ENCODE measurements around the gene PDXDC1.
"Not testable (repeated sequence)": the region's sequence is repeated elsewhere in the genome, so short reads cannot be mapped to it uniquely, and the experiment has no call there.

PDXDC1 gene

DNA sequence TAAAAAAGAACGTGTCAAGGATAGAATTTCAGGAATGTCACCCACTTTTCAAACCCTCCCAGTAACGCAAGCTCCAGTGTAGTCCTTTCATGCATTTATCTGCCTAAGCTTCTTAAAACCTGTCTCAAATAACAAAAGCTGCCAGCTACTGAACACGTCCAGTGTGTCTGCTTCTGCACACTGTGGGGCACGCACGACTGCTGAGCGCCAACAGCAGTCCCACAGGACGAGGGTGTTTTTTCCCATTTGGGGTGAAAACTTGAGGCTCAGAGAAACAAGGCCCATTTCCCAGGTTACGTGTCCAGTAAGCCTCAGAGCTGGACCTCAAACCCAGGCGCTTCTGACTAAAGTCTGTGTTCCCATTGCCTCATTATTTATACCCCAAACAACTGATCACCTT is 63.9 kb downstream of the PDXDC1 start:
- no peak for DNase-seq (ENCODE audit: low read depth)

DNA sequence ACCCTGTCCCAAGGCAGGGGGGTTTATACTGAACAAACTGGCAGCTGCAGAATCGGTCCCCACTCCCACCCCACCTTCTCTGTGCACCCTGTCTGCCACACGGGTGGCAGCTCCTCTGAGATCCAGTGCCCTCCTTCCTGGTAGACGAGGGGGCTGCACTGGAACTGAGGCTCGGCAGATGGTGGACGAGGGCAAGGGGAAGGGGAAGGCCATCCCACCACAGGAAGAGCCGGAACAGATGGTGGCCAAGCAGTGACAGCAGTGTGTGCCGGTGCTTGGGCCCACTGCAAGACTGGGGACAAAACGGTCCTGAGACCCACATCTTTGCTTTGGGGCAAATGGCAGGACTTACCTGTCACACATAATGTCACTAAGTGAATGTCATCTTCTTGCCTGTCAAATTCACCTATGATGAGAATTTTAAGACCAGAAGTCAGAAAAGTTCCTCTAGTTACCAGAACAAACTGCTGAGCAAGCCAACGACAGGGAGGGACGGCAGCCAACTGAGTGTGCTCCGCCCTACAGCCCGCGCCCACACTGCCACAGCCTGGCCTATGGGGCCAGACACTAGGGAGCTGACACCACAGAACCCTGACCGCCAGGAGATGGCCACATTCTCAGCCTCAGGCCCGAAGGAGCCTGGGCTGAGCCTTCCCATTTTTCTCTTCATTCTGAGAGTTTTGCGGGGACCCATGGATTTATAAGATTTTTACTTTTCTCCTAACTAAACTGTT is 66.6 kb downstream of the PDXDC1 start:
- no peak for DNase-seq (ENCODE audit: low read depth)

- DNase-seq (ENCODE audit: low read depth) = no peak
Measured at GRCh38 chr16:15043344-15043743, 68.5 kb downstream of the PDXDC1 start.

DNA sequence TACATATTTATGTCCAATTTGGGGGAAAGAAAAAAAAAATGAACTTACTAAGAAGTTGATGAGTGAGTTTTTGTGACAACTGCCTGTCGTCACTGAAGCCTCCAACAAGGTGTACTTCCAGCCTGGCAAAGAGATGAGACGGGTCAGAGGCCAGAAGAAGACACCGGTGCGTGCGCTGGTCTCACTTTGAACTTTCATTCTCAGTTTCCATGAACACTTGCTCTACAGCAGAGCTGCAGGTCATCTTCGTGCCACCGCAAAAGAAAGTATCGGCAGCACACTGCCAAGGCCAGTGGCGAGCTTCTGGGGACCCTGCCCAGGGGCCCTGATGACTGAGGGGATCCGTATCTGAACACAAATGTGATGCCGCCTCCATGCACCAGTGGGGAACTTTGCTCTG is 69.5 kb downstream of the PDXDC1 start:
- no peak for DNase-seq (ENCODE audit: low read depth)

DNA sequence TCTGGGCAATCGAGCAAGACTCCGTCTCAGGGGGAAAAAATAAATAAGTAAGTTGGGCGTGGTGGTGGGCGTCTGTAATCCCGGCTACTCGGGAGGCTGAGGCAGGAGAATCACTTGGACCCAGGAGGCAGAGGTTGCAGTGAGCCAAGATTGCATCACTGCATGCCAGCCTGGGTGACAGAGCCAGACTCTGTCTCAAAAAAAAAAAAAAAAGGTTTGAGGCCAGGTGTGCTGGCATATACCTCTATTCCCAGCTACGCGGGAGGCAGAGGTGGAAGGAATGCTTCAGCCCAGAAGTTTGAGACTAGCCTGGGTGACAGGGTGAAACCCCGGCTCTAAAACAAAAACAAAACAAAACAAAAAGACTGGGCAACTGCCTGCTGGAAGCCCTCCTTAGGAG is 70.4 kb downstream of the PDXDC1 start:
- not testable (repeated sequence) for DNase-seq (ENCODE audit: low read depth)

DNA sequence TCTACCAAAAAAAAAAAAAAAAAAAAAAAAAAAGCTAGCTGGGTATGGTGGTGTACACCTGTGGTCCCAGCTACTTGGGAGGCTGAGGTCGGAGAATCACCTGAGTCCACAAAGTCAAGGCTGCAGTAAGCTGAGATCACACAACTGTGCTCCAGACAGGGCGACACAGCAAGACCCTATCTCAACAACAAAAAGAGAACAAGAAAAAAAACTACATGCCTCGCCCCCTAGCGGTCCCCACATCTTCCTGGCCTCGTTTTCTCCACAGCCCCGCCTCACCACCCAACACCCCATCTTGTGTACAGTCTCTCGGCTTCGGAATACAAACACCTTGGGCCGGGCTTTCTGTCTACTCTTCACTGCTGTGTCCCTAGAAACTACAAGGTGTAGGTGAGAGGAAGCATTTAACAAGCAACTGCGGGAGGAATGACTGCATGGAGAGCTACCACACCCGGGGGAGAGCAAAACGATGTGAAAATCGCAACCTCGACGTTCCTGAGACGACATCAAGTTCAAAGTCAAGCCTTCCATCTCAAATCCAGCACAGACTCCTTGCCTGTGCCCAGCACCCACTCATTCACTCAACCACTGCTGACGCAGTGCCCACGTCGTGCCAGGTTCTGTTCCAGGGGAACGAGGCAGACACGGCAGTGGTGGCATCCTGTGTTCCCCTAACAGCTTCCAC is 72.0 kb downstream of the PDXDC1 start:
- no peak for DNase-seq (ENCODE audit: low read depth)

GRCh38 chr16:15049581-15050180 is 74.9 kb downstream of the PDXDC1 start:
- no peak for DNase-seq (ENCODE audit: low read depth)

- not testable (repeated sequence) for DNase-seq (ENCODE audit: low read depth)
Measured at GRCh38 chr16:15050440-15050839, 75.6 kb downstream of the PDXDC1 start.

GRCh38 chr16:15051387-15051951 is 76.6 kb downstream of the PDXDC1 start:
- no peak for DNase-seq (ENCODE audit: low read depth)

- no peak for DNase-seq (ENCODE audit: low read depth)
Measured at GRCh38 chr16:15052747-15053476, 78.1 kb downstream of the PDXDC1 start.

DNA sequence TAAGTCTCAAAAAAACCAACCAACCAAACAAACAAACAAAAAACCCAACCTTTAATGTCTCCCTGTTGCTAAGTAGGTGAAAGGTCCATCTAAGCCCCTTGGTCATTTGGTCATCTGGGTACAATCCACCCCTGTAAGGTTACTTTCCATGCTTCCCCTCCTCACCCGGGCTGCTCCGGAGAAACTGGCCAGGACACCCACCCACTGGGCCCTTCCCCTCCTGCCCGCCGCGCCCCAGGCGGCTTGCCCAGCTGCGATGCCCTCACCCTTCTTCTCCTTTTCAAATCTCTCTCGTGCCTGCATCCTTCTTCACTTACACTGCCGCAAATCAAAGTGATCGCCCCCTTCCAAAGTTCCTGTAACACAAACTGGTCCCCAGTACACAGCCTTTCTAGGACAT is 79.1 kb downstream of the PDXDC1 start:
- DNase-seq (ENCODE audit: low read depth) = no peak

DNA sequence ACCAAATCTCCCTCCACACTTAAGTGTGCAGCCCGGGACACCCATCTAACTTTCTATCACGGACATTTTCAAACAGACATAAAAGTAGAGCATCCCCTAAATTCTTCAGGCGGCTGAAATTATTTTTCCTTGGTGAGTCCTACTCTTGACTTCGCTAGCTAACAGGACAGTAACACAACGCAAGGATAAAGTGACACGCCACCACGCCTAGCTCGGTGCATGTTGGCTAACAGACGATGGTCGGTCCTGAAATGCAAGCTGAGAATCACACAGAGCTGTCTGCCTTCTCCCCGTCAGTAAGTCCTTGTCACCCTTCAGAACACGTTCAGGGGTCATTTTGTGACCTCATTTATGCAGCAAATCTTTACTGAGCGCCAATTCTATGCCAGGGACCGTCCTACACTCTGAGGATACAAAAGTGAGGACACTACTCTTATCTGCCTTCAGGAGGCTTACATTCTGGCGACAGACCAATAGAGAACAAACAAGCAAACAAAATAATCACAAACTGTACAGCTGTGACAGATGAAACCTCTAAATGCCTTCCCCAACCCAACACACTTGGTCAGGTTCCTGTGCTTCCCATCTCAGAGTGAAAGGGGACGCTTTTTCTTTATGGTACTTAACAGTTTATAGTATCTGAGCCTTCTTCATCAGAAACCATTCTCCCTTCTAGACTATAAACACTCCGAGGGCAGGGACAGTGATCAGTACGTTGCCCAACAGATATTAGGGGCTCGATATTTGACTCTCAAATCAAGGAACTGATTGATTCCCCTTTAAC is 79.7 kb downstream of the PDXDC1 start:
- DNase-seq (ENCODE audit: low read depth) = no peak

DNA sequence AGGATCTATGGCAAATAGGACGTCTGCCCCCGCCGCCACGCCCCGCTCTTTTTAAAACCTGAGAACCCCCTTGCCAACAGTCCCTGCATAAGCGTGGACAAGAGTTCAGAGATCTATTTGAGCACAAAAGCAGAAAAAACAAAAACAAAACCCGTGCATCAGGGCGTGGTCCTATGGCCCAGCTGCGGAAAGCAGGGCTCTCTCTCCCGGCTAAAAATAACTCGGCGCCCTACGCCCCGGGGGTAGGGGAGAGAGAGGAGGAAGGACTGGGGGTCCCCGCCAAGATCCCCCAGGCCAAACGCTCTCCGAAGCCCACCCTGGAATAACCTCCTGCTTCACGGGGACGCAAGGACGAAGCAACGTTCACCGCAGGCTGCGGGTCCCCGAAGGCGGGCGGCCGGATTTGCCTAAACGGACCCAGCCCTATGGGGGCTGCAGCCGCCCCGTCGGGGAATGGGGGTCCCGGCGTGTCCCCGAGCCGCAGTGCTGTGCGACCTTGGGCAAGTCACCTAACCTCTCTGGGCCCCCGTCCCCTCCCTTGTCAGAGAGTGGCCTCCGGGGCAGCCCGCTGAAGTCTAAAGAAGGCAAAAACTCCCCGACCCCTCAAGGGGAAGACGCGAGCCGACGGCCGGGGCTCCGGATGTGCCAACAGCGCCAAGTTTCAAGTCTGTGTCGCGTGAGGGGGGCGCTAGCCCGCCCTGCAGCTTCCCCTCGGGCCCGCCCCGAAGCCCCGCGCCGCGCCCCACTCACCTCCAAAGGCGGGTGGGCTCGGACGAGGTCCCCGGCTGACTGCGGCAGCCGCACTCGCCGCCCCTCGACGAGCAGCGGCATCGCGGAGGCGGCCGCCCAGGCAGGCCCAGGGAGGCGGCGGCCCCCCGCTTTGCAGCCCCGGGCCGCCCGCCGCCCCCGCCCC is 80.6 kb downstream of the PDXDC1 start:
- DNase-seq (ENCODE audit: low read depth) = peak; percentile 61

- no peak for DNase-seq (ENCODE audit: low read depth)
Measured at GRCh38 chr16:15057681-15058417, 83.0 kb downstream of the PDXDC1 start.

GRCh38 chr16:15059324-15059723 is 84.5 kb downstream of the PDXDC1 start:
- no peak for DNase-seq (ENCODE audit: low read depth)

DNA sequence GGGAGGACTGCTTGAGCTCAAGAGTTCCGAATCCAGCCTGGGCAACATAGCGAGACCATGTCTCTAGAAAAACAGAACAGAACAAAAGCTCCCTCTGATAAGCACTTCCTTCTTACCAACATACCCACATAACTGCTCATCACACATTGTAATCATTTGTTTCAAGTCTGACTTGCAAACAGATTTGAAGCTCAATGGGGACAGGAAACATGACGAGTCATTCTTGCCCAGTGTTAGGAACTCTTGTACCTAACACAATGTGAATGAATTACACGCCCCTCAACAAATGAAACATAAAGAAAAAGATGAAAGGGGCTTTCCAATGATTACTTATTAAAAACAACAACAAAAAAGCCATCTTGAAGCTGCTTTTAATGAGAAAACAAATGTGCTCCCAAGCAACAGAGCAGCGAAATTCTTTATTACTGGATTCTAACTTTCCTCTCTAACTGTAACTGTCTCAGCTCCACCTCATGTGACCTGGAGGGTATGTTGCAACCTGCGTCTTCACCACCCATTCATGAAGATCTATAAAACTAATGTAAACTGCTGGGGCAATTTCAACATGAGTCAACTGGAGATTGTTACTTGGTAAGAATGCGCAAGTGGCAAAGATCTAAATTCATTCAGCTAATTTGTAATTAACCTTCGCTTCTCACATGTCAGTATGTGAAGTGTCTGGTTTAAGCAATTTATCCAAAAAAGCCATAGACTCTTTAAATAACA is 87.4 kb downstream of the PDXDC1 start:
- DNase-seq (ENCODE audit: low read depth) = not testable (repeated sequence)

GRCh38 chr16:15065961-15066360 is 91.1 kb downstream of the PDXDC1 start:
- not testable (repeated sequence) for DNase-seq (ENCODE audit: low read depth)

DNA sequence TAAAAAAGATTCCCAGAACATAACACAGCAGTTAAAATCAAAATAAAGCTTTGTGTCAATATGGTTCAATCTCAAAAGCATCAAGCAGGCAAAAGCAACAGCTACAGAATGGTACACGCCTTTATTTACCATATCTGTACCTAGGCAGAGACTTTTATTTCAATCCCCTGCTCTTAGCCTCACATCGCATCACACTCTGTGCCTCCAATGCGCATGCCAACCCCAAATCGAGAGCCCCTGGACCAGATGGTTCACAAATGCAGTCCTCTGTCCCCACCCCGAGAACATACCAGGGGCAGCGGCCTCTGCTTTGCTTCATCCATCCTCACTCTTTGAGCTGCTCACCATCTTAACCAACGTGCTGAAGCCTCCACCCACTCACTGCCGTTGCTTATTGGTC is 91.9 kb downstream of the PDXDC1 start:
- DNase-seq (ENCODE audit: low read depth) = not testable (repeated sequence)

GRCh38 chr16:15071013-15071412 is 96.2 kb downstream of the PDXDC1 start:
- not testable (repeated sequence) for DNase-seq (ENCODE audit: low read depth)

All from activated gamma-delta T cell treated with anti-CD3 and anti-CD28 coated beads, Interleukin-2, amount 50 U/mL, for 16 hours (primary cell).